ENCODE measurements around the gene SLC39A7.

DNA sequence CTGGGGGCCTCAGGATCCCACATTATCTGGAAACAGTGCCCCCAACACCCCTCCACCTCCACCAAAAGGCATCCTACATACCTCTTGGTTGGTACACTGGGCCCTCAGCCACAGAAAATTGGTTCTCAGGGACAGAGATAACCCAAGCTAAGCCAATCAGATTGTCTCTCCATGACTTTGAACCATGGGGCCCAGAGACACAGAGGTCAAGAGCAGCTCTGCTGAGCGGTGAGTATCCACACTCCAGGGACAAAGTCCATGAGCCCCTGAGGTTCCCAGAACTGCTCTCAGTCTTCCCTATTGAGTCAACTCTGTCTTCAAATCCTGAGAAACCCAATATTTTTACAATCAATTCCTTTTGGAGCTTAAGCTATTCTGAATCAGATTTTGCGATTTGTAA lies 43.7 kb upstream of the SLC39A7 start:
- TF ChIP-seq, protein P1, sequence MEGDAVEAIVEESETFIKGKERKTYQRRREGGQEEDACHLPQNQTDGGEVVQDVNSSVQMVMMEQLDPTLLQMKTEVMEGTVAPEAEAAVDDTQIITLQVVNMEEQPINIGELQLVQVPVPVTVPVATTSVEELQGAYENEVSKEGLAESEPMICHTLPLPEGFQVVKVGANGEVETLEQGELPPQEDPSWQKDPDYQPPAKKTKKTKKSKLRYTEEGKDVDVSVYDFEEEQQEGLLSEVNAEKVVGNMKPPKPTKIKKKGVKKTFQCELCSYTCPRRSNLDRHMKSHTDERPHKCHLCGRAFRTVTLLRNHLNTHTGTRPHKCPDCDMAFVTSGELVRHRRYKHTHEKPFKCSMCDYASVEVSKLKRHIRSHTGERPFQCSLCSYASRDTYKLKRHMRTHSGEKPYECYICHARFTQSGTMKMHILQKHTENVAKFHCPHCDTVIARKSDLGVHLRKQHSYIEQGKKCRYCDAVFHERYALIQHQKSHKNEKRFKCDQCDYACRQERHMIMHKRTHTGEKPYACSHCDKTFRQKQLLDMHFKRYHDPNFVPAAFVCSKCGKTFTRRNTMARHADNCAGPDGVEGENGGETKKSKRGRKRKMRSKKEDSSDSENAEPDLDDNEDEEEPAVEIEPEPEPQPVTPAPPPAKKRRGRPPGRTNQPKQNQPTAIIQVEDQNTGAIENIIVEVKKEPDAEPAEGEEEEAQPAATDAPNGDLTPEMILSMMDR (IDR thresholded peaks at IDR 0.05): no peak
- TF ChIP-seq POLR2A (IDR thresholded peaks at IDR 0.05): no peak

All from stomach (tissue), 4 donors.